H1 (cell line): ENCODE data around the gene TNS3.

Experiments
- CEBPB ChIP-seq: IDR thresholded peaks from 2 replicates; pipeline ENCODE4 v1.6.1; 2012; ENCODE audit warnings: low read depth, low read length
- CHD2 ChIP-seq: IDR thresholded peaks from 2 replicates; pipeline ENCODE4 v1.6.1; 2012; ENCODE audit warnings: low read length, improper control_type of control experiment
- CTCF ChIP-seq, 3 experiments: IDR thresholded peaks; 1 replicate in 2 of 3; 2 replicates in 1 of 3; pipeline versions ENCODE4 v1.5.1 to v1.6.1; 2011; ENCODE audit warnings: low read length in 3 of 3, mild to moderate bottlenecking in 3 of 3, inconsistent platforms in 2 of 3, low read depth in 1 of 3, moderate library complexity in 1 of 3; ENCODE audit not compliant: insufficient read depth in 1 of 3; ENCODE audit errors: control extremely low read depth in 1 of 3
- EGR1 ChIP-seq: IDR thresholded peaks from 2 replicates; pipeline ENCODE4 v1.6.1; 2011; ENCODE audit warnings: low read depth, low read length, borderline replicate concordance
- EP300 ChIP-seq, 2 experiments: IDR thresholded peaks; 1 replicate in 1 of 2; 2 replicates in 1 of 2; pipeline ENCODE4 v1.6.1; 2011 to 2012; ENCODE audit warnings: low read depth in 2 of 2, low read length in 2 of 2, mild to moderate bottlenecking in 2 of 2, borderline replicate concordance in 1 of 2, inconsistent platforms in 1 of 2, moderate library complexity in 1 of 2
- JUND ChIP-seq: IDR thresholded peaks from 2 replicates; pipeline ENCODE4 v1.6.1; 2011; ENCODE audit warnings: mild to moderate bottlenecking, improper control_type of control experiment, low read length
- KDM5A ChIP-seq: fragments of 200-600 bp; IDR thresholded peaks from 2 replicates; pipeline ENCODE4 v1.7.1; 2012; ENCODE audit warnings: mild to moderate bottlenecking, low read length, inconsistent platforms, mixed read lengths
- MAX ChIP-seq: IDR thresholded peaks from 2 replicates; pipeline ENCODE4 v1.6.1; 2012; ENCODE audit warnings: inconsistent platforms
- POLR2A ChIP-seq, 2 experiments: IDR thresholded peaks; 1 replicate in 1 of 2; 2 replicates in 1 of 2; pipeline ENCODE4 v1.6.1; 2011; ENCODE audit warnings: low read depth in 2 of 2, low read length in 2 of 2, mild to moderate bottlenecking in 2 of 2; ENCODE audit errors: control extremely low read depth in 1 of 2
- RAD21 ChIP-seq, 2 experiments: IDR thresholded peaks in 1 of 2; conservative IDR thresholded peaks in 1 of 2; 2 replicates each; pipeline ENCODE4 v1.6.1; 2011; ENCODE audit warnings: low read depth in 2 of 2, low read length in 2 of 2, improper control_type of control experiment in 1 of 2, inconsistent platforms in 1 of 2, mild to moderate bottlenecking in 1 of 2, moderate library complexity in 1 of 2
- RFX5 ChIP-seq: IDR thresholded peaks from 2 replicates; pipeline ENCODE4 v1.6.1; 2011; ENCODE audit warnings: low read depth, low read length, improper control_type of control experiment, borderline replicate concordance
- RXRA ChIP-seq: IDR thresholded peaks from 2 replicates; pipeline ENCODE4 v1.6.1; 2011; ENCODE audit warnings: low read depth, mild to moderate bottlenecking, low read length, moderate library complexity; ENCODE audit not compliant: insufficient read depth
- TAF1 ChIP-seq: IDR thresholded peaks from 2 replicates; pipeline ENCODE4 v1.6.1; 2011; ENCODE audit warnings: mild to moderate bottlenecking, low read depth, low read length
- ZNF274 ChIP-seq: IDR thresholded peaks from 2 replicates; pipeline ENCODE4 v1.7.0; 2012; ENCODE audit warnings: low read length, borderline replicate concordance; ENCODE audit errors: extremely low read depth

- TF ChIP-seq TAF1 (no peak), CTCF (IDR thresholded peaks at IDR 0.05; ENCODE audit: control extremely low read depth in 1 of 3, insufficient read depth in 1 of 3, low read depth in 1 of 3, low read length in 3 of 3) (no peak), RAD21 (IDR thresholded peaks at IDR 0.05 in 1 of 2, conservative IDR thresholded peaks at IDR 0.05 in 1 of 2; ENCODE audit: low read depth in 2 of 2, low read length in 2 of 2) (no peak), POLR2A (IDR thresholded peaks at IDR 0.05; ENCODE audit: control extremely low read depth in 1 of 2, low read depth in 2 of 2, low read length in 2 of 2) (no peak), CEBPB (no peak), KDM5A (no peak), MAX (no peak), JUND (no peak), EGR1 (no peak), RXRA (no peak), EP300 (IDR thresholded peaks at IDR 0.05; ENCODE audit: borderline replicate concordance in 1 of 2, low read depth in 2 of 2, low read length in 2 of 2) (no peak), ZNF274 (no peak), CHD2 (no peak), RFX5 (no peak)
Measured at GRCh38 chr7:47621979-47622561, 40.2 kb upstream of the TNS3 start.
